HG02852 (cell line): ENCODE results near the gene AFTPH.

Experiments
- ATAC-seq: cut with Tn5 transposase; IDR thresholded peaks from one replicate; pipeline ENCODE4 v1.9.1; 2021; ENCODE audit warnings: mild to moderate bottlenecking, moderate library complexity; ENCODE audit not compliant: unreplicated experiment

The AFTPH gene

DNA sequence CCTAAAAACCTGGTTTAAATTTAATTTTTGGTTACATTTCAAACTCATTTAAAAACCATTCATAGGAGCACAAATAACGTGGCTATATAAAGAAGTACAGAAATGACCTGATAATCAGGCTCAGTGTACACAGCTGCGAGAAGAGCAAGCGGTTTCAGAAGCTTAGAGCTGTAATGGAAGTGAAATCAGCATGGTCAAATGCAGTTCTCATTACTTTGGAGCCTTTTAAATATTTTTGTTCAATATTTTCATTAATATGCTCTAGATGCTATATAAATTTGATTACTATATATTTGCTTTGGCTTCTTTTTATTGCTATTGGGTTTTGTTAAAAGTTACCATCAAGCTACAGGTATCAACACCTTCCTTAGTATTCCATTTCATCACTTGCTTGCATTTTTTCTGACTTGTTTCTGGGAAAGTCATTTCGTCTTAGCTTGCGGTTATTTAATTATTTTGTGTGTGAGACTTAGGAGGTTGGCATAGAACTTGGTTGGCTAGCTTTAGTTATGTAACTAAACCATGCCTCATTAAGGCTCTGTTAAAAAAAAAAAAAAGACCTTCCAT, 58.7 kb downstream of the AFTPH start:
- ATAC-seq, result peak; percentile 87

DNA sequence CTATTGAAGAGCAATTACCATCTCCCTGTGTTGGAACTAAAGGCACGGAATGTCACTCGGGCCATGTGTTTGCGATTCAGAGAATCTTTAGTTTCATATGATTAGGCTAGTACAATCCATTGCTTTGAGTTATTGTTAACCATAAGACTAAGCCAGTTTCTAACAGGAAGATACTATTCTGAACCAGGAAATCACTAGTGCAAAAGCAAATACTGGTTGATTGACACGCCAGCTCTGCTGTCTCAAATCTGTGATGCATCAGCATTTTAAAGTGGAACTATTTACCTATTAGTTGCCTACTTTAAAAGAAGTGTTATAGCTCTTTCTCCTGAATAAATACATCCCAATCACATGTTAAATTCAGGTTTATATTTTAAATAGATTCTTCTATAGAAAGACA, 61.9 kb downstream of the AFTPH start:
- no peak for ATAC-seq

DNA sequence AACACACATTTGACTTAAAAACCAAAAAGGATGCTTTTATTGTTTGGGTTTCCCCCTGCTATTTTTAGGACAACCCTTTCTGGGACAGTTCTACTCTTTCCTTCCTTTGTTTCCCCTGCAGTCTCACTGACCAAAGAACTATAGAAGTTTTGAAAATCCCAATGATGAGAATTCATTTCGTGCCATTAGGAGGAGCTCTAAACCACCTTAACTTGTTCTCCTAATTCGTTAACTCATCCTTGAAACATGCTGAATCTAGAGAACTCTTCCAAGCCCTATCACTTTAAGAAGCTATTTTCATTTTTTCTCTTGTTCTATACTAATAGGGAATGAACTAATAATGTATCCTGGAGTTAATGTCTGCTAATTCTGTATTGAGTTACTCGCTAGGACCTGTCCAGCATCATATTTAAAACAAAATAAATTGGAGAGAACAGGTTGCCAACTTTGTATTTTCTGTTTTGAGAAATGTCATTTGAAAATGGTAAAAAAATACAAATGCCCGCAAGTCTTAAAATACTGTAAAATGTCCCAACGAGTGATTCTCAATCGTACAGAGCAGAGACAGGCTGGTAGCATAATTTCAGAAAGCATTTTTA, 62.9 kb downstream of the AFTPH start:
- ATAC-seq, result no peak

DNA sequence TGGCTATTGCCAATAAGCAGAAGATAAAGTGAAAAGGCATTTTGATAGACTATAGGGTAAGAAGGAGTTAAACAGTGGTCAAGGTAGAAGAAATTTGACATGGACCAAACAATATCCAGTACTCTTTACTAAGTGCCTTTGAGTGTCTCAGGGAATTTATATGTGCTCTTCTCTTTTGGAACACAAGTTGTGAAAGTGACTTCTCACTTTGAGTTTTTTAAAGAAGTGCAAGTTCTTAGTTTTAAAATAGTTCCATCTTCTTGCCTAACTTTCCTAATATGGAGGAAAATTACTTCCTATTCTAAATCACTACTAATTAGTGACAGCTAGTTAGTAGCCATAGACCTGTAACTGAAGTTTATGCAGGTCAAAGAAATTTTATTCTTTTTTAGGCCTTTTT, 63.4 kb downstream of the AFTPH start:
- ATAC-seq, result no peak

GRCh38 chr2:64591188-64591587, 67.1 kb downstream of the AFTPH start:
- no peak for ATAC-seq

- ATAC-seq, result no peak
Measured at GRCh38 chr2:64593035-64593655, 69.0 kb downstream of the AFTPH start.

DNA sequence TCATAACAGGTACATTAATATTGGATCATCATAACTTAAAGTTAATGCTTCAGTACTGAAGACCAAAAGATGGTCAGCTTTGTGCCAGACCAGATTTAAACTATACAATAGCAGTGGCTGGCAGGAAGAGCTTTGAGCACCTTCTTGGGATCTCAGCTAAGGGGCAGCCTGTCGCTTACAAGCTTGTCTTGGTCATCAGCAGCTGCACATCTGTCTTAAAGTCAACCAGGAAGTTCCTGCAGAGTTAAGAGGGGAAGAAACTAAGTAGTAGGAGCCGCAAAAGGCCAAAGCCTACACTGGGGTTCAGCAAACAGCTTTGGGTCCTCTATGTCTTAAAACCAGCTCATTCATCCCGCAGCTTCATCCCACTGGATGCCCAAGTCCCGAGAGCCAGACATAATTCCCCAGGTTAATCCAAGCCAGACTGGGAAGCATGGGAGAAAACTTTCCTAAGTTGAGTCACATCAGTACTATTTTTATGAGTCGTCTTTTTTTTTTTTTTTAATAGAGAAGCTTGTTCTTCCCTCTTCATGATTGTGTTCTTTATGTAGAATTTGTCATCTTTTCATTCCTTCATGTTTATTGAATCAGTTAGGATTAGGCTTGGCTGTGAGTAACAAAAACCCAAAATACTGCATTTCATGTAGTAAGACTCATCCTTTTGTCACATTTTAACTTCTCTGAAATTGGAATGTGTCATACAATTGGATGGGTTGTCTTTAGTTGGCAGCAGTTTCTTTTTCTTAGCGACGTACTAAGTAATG, 70.3 kb downstream of the AFTPH start:
- no peak for ATAC-seq

DNA sequence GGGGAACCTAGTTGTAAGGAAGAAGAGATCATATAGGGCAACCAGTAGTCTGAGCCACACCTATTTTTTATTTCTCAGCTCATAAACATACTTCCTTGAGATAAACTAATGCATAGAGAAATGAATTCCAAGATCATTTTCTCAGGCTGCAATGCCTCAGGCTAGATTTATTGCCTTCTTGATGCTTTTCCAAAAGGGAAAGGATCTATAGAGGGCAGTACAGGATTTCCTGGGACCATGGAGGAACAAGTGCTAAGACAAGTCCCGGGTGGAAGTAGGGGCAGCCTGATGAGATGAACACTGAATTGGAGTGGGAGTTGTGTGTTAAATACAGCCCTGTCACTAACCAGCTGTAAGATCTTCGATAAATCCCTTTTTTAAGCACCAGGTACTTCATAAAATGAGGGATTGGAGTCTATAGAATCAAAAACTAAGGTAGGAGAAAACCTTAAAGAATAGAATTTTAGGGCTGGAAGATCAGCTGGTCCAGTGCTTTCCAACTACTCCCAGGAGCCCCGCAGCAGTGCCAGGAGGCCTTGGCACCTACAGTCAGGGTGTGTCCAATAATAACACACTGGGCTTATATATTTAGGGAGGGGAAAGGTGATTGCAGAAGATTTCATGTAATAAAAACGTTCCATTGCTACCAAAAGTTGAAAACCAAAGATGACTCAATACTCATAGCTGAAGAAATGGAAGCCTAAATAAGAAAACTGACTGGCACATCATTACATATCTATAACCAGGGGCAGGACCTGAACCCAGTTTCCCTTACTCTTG, 71.5 kb downstream of the AFTPH start:
- ATAC-seq, result no peak

DNA sequence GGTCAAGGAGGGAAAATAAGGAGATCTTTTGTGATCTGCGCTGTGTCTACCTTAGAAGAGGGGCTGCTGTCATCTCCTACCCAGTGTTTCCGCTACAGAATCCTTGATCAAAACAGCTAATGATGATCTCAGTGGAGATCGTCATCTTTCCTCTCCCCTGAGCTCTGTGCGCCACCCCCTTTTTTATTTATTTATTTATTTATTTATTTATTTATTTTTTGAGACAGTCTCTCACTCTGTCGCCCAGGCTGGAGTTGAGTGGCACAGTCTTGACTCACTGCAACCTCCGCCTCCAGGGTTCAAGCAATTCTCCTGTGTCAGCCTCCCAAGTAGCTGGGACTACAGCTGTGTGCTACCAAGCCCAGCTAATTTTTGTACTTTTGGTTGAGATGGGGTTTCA, 74.1 kb downstream of the AFTPH start:
- ATAC-seq, result no peak

DNA sequence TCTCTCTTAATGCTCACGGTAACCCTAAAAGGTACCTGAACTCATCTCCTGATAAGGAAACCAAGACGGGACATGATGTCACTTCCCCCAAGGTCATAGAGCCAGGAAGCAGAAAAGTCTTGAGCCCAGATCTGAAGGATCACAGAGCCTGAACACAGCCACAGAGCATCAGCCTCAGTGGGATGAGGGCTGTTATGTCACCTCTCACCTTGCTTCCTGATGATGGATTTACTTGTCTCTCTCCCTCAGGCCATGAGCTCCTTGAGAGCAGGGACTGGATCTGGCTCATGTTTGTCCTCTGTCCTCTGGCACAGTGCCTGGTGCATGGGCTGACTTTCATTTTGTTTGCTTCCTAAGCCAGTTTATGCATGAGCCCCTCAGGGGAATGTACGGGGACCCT, 75.3 kb downstream of the AFTPH start:
- ATAC-seq, result no peak

GRCh38 chr2:64601034-64601754, 77.1 kb downstream of the AFTPH start:
- no peak for ATAC-seq

DNA sequence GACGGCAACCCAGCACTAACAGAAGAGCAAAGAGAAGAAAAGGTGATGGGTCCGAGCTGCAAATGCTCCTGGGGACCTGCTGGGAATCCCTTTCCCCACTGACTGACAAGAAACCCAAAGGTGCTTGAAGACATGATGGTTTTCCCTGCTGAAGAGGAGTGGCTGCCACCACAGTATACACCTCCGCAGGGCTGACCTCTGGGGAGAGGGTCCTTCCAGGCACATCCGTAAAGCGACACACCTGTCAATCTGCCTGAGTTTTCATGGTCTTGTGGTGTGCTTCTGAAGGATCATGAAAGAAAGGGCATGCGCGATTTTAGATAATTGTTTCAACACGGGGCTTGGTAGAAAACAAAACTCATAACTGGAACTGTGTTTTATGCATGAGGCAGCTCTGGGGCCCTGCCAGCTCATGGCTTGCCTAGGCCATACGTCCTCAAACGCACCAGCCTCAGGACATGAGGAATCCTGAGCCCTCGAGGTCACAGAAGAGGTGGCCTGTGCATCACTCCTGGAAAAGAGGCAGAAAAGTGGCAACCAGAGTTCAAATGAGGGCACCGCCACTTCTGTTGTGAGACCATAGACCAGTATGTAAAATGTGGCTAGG, 77.8 kb downstream of the AFTPH start:
- no peak for ATAC-seq

DNA sequence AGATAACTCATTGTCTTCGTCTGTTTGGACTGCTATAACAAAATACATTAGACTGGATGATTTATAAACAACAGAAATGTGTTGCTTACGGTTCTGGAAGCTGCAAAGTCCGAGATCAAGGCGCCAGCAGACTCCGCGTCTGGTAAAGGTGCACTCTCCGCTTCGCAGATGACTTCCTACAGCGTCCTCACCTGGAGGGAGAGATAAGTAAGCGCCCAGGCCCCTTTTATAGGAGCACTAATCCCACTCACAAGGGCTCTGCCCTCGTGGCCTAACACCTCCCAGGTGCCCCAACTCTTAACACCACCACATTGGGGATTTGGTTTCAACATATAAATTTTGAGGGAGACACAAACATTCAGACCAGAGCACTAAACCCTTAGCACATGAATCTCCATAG, 78.3 kb downstream of the AFTPH start:
- ATAC-seq, result no peak

DNA sequence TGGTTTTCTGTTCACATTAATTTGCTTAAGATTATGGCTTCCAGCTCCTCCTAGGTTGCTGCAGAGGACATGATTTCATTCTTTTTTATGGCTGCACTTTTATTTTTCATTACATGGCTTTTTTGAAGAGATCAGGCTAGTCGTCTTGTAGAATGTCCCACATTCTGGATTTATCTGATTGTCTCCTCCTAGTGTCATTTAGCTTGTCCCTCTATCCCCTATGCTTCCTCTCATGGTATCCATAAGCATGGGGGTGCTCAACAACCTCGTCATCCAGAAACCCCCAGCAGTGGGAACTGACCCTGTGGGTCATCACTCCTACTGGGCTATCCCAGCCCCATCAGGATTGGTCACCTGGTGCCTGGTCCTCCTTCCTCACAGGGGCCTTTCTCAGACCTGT, 80.0 kb downstream of the AFTPH start:
- no peak for ATAC-seq

- ATAC-seq, result no peak
Measured at GRCh38 chr2:64605026-64605471, 80.9 kb downstream of the AFTPH start.

DNA sequence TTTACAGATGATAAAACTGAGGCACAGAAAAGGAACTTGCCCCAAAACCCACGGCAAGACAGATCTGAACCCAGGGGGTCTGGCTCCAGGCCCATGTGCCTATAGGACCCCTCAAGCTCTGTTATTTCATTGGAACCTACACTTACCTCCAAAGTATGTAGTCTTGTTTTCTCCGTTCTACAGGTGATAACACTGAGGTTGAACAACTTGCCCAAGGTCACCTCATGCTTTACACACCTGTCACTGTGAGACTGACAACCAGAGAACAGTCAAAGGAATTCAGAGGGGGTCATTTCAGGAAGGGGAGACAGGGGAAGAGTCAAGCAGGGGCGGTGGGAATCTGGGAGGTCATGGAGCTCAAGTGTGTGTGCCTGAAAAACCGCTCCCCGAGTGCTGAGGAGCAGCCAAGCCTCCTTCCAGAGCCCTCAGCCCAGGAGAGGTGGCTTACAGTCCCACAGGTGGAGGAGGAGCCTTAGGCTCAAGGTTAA, 81.9 kb downstream of the AFTPH start:
- ATAC-seq, result no peak

GRCh38 chr2:64606479-64607363, 82.6 kb downstream of the AFTPH start:
- ATAC-seq, result peak; percentile 86

DNA sequence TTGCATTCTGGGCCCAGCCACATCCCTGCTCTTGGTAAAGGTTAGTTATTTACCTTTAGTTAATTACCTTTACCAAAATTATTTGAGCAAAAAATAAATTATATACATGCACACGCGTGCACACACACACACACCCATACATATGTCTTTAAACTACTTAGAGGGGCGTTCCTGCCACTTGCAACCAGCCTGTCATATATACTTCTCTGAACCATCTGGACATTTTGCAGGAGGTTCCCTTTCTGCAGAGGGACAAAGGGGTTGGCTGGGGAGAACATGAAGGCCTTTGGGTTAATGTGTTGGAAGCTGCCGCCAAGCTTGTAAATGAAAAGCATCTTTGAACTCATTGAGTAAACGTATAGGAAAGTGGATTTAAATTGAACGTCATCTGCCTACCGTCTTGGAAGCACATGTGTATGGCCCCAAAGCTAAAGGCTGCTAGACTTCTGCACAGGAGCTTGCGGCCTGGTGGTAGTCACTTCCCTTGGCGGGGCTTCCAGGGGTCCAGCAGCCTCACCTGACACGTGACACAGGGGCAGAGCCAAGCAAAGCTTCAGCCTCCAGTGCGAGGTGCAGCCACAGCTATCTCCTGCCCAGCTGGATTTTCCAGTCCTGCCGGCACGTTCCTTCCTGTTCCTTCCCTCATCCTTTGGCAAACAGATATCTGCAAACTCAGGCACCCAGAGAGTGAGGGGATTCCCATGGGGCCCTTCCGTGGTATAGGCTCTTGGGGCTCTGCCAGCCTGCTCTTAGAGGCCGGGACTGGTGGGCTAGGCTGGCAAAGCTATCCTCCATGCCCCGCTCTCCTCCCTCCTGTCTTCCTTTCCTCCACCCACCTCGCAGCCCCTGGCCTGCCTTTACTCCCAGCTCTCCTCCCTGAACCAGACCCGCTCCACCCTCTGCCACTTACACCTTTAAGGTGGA, 83.5 kb downstream of the AFTPH start:
- ATAC-seq, result no peak
